PC-3 (cell line): ENCODE measurements around the gene FCHO2.

Experiments
- EZH2phosphoT487 ChIP-seq: fragments of 300-600 bp; sonication (generic); IDR thresholded peaks from 2 replicates; pipeline ENCODE4 v1.6.1; 2018; ENCODE audit warnings: mild to moderate bottlenecking, antibody characterized with exemption, low read length, borderline replicate concordance
- TF ChIP-seq, protein P1 (sequence below): fragments of 300-600 bp; sonication (generic); conservative IDR thresholded peaks from 2 replicates; pipeline ENCODE4 v1.5.1; 2017; ENCODE audit warnings: antibody characterized with exemption, low read depth, mild to moderate bottlenecking, low read length

DNA sequence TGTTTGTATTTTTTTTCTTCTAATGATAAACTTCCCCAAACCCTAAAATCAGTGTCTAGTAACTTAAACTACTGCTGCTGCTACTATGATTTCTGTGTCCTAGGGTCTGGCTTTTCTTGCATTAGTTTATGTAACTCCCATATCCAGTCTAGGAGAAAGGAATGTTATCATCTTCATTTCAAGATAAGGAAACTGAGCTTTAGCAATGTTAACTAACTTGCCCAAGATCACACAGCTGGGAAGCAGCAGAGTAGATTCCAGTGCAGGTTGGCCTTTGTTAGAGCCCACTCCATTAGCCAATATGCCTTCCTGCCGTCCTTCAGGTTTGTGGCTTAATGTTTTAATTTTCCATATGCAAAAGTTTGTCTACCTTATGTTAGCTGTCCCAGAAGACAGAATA, 175.0 kb downstream of the FCHO2 start:
- TF ChIP-seq, protein P1, sequence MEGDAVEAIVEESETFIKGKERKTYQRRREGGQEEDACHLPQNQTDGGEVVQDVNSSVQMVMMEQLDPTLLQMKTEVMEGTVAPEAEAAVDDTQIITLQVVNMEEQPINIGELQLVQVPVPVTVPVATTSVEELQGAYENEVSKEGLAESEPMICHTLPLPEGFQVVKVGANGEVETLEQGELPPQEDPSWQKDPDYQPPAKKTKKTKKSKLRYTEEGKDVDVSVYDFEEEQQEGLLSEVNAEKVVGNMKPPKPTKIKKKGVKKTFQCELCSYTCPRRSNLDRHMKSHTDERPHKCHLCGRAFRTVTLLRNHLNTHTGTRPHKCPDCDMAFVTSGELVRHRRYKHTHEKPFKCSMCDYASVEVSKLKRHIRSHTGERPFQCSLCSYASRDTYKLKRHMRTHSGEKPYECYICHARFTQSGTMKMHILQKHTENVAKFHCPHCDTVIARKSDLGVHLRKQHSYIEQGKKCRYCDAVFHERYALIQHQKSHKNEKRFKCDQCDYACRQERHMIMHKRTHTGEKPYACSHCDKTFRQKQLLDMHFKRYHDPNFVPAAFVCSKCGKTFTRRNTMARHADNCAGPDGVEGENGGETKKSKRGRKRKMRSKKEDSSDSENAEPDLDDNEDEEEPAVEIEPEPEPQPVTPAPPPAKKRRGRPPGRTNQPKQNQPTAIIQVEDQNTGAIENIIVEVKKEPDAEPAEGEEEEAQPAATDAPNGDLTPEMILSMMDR, result no peak
- no peak for TF ChIP-seq EZH2phosphoT487
